SK-N-MC (cell line): Measurements from ENCODE around the gene OR4K14.

Source experiments
- DNase-seq: peaks from one replicate; pipeline ENCODE4 v3.0.0-alpha.2; 2011; ENCODE audit warnings: low read depth, low spot score
- H3K27ac ChIP-seq: fragments of 200-600 bp; sonication (generic); 2 replicates; pipeline ENCODE4 v1.5.1; 2016; ENCODE audit warnings: mixed run types
- H3K36me3 ChIP-seq: fragments of 200-600 bp; sonication (generic); 2 replicates; pipeline ENCODE4 v1.6.1; 2017; ENCODE audit warnings: antibody characterized with exemption, low read length, mixed read lengths; ENCODE audit not compliant: insufficient read depth
- H3K4me3 ChIP-seq: fragments of 200-600 bp; sonication (generic); 2 replicates; pipeline ENCODE4 v1.5.1; 2016
- H3K9ac ChIP-seq: fragments of 200-600 bp; sonication (generic); 2 replicates; pipeline ENCODE4 v1.8.0; 2017; ENCODE audit warnings: mixed run types, mixed read lengths; ENCODE audit not compliant: insufficient read length
- H3K9me3 ChIP-seq: fragments of 200-600 bp; sonication (generic); 2 replicates; pipeline ENCODE4 v1.6.1; 2017; ENCODE audit warnings: low read depth, mild to moderate bottlenecking, antibody characterized with exemption, low read length, moderate library complexity, mixed read lengths
- EZH2 ChIP-seq: fragments of 200-600 bp; sonication (generic); IDR thresholded peaks from one replicate; pipeline ENCODE4 v1.6.1; 2017; ENCODE audit warnings: antibody characterized with exemption
- FOXP2 ChIP-seq: optimal IDR thresholded peaks from 2 replicates; pipeline ENCODE3; 2011; ENCODE audit warnings: mild to moderate bottlenecking, moderate library complexity; ENCODE audit not compliant: insufficient read depth; ENCODE audit errors: extremely low read length, control extremely low read depth
- POLR2AphosphoS5 ChIP-seq: IDR thresholded peaks from 2 replicates; pipeline ENCODE4 v1.6.1; 2012; ENCODE audit warnings: mild to moderate bottlenecking, low read depth, low read length, borderline replicate concordance

Gene OR4K14, protein sequence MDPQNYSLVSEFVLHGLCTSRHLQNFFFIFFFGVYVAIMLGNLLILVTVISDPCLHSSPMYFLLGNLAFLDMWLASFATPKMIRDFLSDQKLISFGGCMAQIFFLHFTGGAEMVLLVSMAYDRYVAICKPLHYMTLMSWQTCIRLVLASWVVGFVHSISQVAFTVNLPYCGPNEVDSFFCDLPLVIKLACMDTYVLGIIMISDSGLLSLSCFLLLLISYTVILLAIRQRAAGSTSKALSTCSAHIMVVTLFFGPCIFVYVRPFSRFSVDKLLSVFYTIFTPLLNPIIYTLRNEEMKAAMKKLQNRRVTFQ

DNA sequence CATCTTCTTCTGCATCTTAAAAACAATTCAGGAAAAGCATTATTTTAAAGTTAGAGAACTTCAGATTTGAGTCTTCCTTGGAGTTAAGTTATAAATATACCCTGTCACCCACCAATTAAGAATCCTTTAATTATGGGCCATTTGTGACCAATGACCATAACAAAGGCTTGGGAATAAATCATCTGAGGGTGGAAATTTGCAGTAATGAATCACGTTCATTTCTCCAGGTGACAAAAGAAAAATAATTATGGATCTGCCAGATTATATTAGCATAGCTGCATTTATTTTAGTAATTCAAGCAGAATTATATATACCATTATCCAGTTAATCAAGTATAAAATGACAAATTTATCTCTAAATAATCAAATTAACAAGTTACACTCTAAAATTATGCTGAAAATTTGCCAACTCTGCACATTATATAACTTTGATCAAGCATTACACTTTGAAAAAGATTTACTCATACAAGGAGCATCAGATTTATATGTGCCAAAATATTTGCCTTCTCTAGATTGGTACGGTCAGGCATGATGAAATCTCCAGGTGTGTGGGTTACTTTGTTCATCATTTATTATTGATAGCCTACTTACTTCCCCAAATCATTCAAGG lies at the start of gene OR4K14:
TSS of gene OR4K14 (minus strand) at position 51 of the 609 bp plus-strand sequence. CDS start 4,114 bp downstream, outside the sequence.
- Histone ChIP-seq H3K9me3 (no peaks in the 10 kb centered on the region), H3K27ac (no peak within 1 kb of the TSS), H3K4me3 (no peak within 1 kb of the TSS), H3K36me3 (no peaks in the 10 kb centered on the region), H3K9ac (no peak within 1 kb of the TSS)
- no peak for TF ChIP-seq FOXP2
- no peak for TF ChIP-seq POLR2AphosphoS5
- no peak for TF ChIP-seq EZH2
- DNase-seq: no peak

DNA sequence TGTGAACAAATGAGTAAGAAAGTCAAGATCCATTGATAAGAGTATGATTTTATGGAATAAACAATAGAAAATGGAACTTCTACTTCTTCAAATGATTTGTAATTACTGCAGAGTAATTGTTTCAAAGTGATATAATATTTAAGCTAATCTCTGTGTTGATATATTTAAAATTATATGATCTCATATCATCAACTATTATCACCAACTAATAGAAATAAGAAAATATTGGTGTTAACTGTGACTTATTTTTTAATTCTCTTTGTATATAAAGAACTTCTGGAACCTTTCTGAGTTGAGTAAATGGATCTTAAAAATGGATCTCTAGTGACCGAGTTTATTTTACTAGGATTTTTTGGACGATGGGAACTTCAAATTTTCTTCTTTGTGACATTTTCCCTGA lies 40.6 kb upstream of the OR4K14 start, which contains the start of gene OR4L1:
TSS of gene OR4L1 (plus strand) at position 301 of the 400 bp plus-strand sequence. CDS start at position 301, 0 bp downstream.
- Histone ChIP-seq H3K27ac (no peak within 1 kb of the TSS), H3K4me3 (no peak within 1 kb of the TSS), H3K9me3 (no peaks in the 10 kb centered on the region), H3K36me3 (no peaks in the 10 kb centered on the region), H3K9ac (no peak within 1 kb of the TSS)
- TF ChIP-seq FOXP2 (no peak), POLR2AphosphoS5 (no peak), EZH2 (no peak)
- no peak for DNase-seq

DNA sequence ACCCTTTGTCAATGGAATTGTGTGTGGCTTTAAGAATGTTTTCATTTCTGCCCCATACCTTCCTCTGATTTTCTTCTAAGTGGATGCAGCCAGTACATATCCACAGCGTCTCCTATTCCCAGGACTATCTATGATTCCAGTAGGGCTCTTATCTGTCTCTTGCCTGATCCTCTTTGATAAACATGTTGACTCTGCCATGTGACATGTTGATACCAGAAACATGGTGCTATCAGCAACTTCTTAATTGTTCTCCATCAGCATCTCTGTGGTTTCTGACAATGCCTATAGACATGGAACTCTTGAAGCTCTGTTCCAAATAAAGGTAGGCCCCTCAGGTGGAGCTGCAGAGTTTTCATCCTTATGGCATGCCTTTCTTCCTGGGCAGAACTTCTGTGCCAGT lies 29.1 kb upstream of the OR4K14 start:
- Histone ChIP-seq H3K4me3 (no peak overlapping the region), H3K9me3 (no peaks in the 10 kb centered on the region), H3K27ac (no peak overlapping the region), H3K36me3 (no peaks in the 10 kb centered on the region), H3K9ac (no peak overlapping the region)
- DNase-seq: no peak
- no peak for TF ChIP-seq POLR2AphosphoS5
- TF ChIP-seq FOXP2: no peak
- no peak for TF ChIP-seq EZH2

DNA sequence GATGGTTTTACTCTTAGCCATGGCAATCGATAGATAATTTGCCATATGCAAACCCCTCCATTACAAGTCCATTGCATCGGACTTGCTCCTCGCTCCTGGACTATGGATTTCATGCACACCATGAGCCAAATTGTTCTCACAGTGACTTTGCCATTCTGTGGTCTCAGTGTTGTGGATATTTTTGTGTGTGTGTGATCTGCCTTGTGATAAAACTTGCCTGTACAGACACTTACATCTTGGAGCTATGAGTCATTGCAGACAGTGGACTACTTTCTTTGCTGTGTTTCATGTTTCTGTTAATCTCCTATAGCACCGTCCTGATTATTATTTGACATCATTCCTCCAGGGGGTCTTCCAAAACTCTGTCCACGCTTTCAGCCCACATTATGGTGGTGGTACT lies 25.1 kb upstream of the OR4K14 start:
- TF ChIP-seq FOXP2: no peak
- H3K9me3 ChIP-seq: no peaks in the 10 kb centered on the region
- DNase-seq: no peak
- no peak overlapping the region for H3K4me3 ChIP-seq
- no peak overlapping the region for H3K27ac ChIP-seq
- H3K36me3 ChIP-seq: no peaks in the 10 kb centered on the region
- no peak overlapping the region for H3K9ac ChIP-seq

DNA sequence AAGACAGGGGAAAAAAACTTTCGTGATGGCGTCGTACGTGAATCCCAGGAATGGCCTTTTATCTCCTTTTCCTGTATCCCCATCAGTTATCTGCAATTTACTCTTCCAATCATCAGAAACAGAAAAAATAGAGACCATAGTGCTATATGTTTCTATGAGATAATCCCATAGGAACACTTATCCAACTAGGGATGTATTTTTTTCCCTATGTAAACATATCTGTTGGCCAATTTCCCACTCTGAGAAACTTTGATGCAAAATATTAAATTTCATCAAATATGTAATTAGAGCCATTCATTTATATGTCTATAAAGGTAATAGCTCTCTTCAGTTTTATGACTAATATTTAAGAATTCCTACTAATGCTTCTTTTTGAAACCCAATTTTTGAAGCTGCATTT lies 16.8 kb upstream of the OR4K14 start, which contains the start of gene OR4K13:
TSS of gene OR4K13 (minus strand) at position 101 of the 400 bp plus-strand sequence. CDS start 1,280 bp downstream, outside the sequence.
- Histone ChIP-seq H3K27ac (no peak within 1 kb of the TSS), H3K4me3 (no peak within 1 kb of the TSS), H3K36me3 (no peaks in the 10 kb centered on the region), H3K9me3 (no peaks in the 10 kb centered on the region), H3K9ac (no peak within 1 kb of the TSS)
- no peak for TF ChIP-seq FOXP2
- TF ChIP-seq POLR2AphosphoS5: no peak
- TF ChIP-seq EZH2: no peak
- DNase-seq: no peak

DNA sequence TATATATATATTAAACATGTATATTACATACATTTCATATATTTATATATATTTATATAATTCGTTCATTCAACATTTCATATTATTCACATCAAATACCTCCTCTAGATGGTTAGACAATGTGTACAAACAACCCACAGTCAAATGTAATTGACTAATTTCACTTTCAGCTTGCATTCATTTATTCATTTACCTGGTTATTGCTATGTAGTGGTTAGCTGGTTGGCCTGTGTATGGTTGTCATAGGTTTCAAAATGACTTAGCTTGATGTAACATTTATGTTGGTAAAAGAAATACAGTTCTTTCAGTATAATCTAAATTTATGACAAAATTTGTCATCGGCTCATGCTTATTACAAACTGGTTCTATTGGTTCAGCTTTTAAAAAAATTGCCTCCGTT lies 16.3 kb upstream of the OR4K14 start:
- Histone ChIP-seq H3K36me3 (no peaks in the 10 kb centered on the region), H3K4me3 (no peak overlapping the region), H3K27ac (no peak overlapping the region), H3K9ac (no peak overlapping the region), H3K9me3 (no peaks in the 10 kb centered on the region)
- TF ChIP-seq FOXP2: no peak
- no peak for TF ChIP-seq EZH2
- no peak for TF ChIP-seq POLR2AphosphoS5
- DNase-seq: no peak

DNA sequence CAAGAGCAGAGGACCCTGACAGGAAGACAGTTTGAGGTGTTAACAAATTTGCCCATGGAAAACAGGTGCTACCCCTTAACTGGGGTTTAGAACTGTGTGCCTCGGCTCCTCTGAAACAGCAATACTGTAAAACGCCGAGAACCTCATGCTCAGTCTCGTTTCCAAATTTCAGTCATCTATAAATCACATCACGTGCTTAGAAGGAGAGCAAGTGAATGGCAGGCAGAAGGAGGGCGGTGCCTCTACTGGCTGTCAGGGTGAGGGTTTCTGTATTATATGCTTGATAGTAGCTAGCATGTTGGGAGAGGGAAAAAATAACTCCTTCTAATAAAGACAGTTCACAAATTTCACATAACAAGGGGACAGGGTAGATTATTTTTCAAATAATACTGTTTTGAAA lies 12.0 kb upstream of the OR4K14 start:
- no peak for DNase-seq
- no peaks in the 10 kb centered on the region for H3K36me3 ChIP-seq
- TF ChIP-seq FOXP2 (no peak), EZH2 (no peak), POLR2AphosphoS5 (no peak)
- H3K9ac ChIP-seq: no peak overlapping the region
- no peak overlapping the region for H3K27ac ChIP-seq
- no peak overlapping the region for H3K4me3 ChIP-seq
- no peaks in the 10 kb centered on the region for H3K9me3 ChIP-seq

DNA sequence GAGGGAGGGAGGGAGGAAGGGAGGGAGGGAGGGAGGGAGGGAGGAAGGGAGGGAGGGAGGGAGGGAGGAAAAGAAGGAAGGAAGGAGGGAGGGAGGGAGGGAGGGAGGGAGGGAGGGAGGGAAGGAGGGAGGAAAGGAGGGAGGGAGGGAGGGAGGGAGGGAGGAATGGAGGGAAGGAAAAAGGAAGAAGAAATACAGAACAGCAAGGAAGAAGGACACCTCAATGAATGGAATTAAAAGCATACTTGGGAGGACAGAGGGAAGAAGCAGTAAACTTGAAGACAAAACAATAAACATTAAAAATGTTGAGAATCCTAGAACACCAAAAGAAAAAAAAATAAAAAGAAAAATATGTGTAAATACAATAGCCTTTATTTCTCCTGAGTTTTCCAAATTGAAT lies 11.0 kb downstream of the OR4K14 start:
- no peak overlapping the region for H3K27ac ChIP-seq
- H3K36me3 ChIP-seq: no peaks in the 10 kb centered on the region
- no peaks in the 10 kb centered on the region for H3K9me3 ChIP-seq
- no peak overlapping the region for H3K9ac ChIP-seq
- TF ChIP-seq FOXP2 (no peak), EZH2 (no peak), POLR2AphosphoS5 (no peak)
- DNase-seq: no peak
- no peak overlapping the region for H3K4me3 ChIP-seq
